HG03066 (cell line): Measurements from ENCODE around the gene SALL3.

Experiments used
- ATAC-seq: cut with Tn5 transposase; IDR thresholded peaks from one replicate; pipeline ENCODE4 v1.9.1; 2021; ENCODE audit warnings: low read depth; ENCODE audit not compliant: unreplicated experiment

Gene SALL3

DNA sequence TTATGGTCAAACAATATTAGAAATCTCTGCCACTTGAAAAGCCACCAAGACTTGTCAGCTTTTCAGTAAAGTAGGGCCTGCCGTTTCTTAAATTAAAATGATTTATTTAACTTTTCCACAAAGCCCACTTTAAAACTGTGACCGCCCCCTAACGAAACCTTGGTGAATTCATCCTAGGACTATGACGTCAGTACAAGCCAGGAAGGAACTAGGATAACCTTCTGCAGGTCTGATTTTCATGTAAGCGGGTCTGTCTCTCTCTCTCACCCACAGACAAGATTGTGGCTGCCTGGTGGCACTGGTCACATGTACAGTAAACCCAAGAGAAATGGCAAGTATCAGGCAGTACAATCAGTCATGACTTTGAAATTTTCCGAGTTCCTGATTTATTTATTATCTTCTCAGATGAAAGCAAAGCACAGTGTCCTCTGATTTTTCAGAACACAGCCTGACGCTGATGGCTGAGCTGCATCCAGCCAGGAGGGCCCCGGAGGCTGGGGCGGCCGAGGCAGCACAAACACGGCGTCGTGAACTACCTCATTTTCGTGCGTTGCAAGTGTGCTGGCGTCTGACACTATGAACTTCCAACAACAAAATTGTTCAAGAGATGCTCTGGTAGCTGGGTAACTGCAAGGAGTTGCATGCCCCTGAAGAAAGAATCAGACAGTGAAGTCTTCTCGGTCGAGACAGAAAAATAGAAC is 18.9 kb downstream of the SALL3 start:
- ATAC-seq: no peak

GRCh38 chr18:78999939-79000338 is 20.3 kb downstream of the SALL3 start:
- no peak for ATAC-seq

DNA sequence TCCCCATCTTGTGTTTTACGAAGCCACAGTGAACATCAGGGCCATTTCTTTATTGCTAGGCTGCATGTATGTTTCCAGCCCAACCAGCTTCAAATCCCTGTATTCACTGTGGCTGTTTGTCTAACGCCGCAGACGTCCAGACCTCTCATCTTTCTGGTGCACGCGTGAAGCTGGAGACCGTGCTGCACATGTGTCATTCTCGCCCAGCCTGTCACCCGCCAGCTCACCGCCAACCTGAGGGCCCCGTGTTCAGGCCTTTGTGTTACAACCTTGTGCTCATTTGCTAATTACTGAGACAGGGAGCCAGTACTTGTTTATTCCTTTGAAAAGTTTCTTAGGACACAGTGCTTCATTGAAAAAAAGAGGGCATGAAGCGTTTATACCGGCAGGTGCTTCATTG is 21.4 kb downstream of the SALL3 start:
- no peak for ATAC-seq

GRCh38 chr18:79005653-79006052 is 26.0 kb downstream of the SALL3 start:
- no peak for ATAC-seq

DNA sequence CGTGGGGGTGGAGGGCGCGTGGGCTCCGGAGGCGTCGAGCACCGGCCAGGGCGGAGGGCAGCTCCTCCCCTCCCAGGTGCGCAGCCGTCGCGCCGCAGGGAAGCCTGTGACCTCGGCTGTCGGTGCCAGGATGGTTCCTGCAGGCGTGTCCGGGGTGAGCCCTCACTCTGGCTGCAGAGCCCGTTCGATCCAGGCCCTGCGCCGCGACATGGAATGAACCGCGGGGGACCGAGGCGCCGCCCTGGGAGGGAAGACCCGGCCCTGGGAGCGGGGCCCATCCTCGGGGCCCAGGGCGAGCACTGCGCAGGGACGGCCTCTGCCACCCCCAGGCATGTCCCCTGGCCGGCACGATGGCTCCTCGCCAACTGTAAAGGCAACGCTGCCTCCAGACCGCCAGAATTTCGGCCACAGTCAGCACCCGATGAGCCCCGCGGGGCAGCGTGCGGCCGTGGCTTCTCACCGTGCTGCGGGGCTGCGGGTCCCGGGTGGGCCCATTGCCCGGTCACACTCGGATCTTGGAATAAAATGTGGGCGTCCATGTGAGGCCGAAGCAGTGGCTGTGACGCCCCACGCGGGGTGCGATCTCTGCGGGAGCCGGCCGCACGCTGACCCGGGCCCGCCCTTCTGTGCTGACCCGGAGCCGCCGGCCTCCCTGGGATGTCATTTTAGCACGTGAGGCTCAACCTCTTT is 26.6 kb downstream of the SALL3 start:
- ATAC-seq: no peak

DNA sequence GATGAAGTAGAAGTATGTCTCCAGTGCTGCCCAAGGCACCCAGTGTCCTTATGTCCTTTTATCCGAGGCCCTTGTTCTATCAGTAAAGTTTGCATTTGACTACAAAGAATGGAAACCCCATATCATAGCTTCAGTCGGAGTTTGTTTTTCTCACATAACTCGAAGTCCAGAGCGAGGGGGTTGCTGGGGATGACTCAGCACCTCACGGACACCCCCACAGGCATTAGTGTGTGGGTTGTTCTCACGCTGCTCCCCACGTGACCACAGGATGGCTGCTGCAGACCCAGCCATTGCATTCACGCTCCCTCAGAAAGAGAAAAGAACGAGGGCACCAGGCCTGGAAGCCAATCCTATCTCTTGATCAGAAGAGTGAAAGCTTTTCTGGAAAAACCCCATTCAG is 27.8 kb downstream of the SALL3 start:
- ATAC-seq: no peak

DNA sequence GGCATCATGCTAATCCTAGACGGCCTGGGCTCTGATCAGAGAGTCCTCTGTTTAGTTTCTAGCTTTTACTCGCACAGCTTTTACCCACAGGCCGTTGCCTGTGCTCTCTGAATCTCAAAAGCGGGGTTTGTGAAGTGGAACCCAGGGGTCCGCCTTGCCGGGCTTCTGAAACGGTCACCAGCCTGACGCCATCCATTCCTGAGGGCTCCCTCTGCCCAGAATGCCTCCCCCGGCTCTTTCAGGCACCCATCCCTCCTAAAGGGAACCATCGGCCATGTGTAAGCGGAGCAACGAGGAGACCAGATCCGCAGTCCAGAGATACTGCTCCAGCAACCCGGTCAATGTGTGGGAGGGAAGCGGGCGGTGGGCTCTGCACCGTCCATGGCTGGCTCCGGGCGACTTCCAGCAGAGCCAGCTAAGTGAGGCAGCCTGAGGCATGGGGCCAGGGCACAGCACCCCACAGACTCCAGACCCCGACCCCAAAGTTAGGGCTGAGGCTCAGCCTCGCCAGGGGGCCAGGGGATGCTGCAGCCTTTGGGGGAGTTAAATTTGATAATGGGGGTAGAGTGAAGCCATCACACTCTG is 28.8 kb downstream of the SALL3 start:
- ATAC-seq: no peak

DNA sequence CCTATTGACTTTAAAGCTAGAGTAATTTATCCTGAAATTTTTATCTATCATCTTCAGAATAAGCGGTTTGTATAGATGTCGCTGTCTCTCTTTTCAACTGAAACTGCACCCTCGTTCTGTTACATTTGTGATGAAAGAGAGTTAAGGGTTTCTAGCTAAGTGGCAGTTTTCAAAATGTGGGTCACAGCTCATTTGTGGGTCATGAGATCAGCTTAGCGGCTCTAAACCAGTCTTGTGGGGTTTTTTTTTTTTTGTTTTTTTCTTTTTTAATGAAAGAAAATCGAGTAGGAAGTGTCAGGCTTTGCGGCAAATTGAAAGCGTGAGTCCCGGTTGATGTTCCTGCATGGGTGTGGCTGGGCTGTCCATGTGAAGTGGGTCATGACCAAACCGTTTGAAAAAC is 31.2 kb downstream of the SALL3 start:
- no peak for ATAC-seq

GRCh38 chr18:79011300-79011870 is 31.8 kb downstream of the SALL3 start:
- ATAC-seq: no peak

GRCh38 chr18:79013869-79014268 is 34.3 kb downstream of the SALL3 start:
- no peak for ATAC-seq

GRCh38 chr18:79018911-79019310 is 39.3 kb downstream of the SALL3 start:
- no peak for ATAC-seq

DNA sequence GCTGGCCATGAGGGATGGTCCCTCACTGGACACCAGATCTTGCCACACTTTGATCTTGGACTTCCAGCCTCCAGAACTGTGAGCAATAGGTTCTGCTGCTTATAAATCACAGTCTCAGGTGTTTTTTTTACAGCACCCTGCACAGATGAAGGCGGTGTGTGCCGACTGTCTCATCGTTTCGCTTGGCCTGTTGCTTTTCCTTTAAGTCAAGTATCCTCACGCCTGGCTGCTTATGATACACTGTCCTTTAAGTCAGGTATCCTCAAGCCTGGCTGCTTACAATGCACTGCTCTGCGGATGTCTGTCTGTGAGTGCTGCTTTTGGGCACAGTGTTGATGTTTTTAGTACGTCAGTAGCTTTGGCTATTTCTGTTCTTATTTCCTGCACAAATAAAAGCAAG is 40.3 kb downstream of the SALL3 start:
- no peak for ATAC-seq

- no peak for ATAC-seq
These were observed 43.0 kb downstream of the SALL3 start for GRCh38 chr18:79022603-79023002.

- ATAC-seq: no peak
These were observed 46.9 kb downstream of the SALL3 start for GRCh38 chr18:79026491-79026890.

- no peak for ATAC-seq
These were observed 51.1 kb downstream of the SALL3 start for GRCh38 chr18:79030680-79031079.

DNA sequence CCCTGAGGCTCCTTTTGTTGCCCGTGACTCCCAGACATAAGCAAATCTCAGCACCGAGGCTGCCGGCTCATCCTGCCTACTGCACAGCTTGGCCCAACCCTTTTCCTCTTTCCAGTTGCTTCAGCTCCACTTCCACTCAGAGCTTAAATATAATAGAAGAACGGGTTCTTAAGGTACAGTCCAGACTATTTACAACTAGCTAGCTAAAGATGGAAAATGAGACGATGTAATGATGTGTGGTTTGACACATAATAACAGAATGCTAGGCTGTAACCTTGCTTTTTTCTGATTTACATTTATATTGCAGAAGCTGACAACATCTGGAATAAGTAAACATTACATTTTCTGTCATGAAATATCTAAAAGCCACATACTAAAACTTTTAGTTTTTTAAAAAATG is 62.7 kb downstream of the SALL3 start:
- ATAC-seq: no peak

- ATAC-seq: no peak
These were observed 63.7 kb downstream of the SALL3 start for GRCh38 chr18:79043288-79043687.

- ATAC-seq: no peak
These were observed 66.9 kb downstream of the SALL3 start for GRCh38 chr18:79046522-79046921.

- ATAC-seq: no peak
These were observed 68.1 kb downstream of the SALL3 start for GRCh38 chr18:79047556-79048244.

DNA sequence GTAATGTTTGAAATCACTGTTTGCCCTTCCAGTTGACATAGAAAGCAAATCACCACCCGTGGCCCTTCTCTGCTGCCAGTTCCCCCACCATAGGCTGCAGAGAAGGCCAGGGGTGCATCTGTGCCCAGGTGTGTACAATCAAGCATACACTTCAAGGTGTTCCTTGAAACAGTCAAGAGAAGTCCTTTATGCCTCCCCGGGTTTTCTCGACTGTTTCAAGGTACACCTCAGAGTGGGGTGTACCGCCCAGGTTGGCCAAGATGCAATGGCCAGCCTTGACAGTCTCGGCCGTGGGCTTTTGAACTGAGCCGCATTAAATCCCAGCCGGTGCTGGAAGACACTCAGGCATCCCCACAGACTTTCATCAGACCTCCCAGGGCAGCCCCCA is 68.6 kb downstream of the SALL3 start:
- no peak for ATAC-seq

- no peak for ATAC-seq
These were observed 69.9 kb downstream of the SALL3 start for GRCh38 chr18:79049506-79049905.
